CD4-positive, alpha-beta memory T cell (primary cell): ENCODE data around the gene TFAP2B. TPM values are rescaled to one million over a fixed set of nuclear protein-coding genes. Genes with fewer than 3 reads are reported as not detected.

ENCODE experiments used
- CTCF ChIA-PET: fragments of 350-600 bp; sonication (Branson Sonifier 250); formaldehyde crosslinking; loops from one replicate; lab custom pipeline; 2021; ENCODE audit warnings: inconsistent platforms; ENCODE audit not compliant: partially characterized antibody; lab: Charles Lee
- POLR2A ChIA-PET: fragments of 350-600 bp; sonication (Branson Sonifier 250); formaldehyde crosslinking; loops from one replicate; lab custom pipeline; 2021; ENCODE audit not compliant: partially characterized antibody; lab: Charles Lee
- DNase-seq, 5 donors: peaks; one replicate each; pipeline versions ENCODE4 v3.0.0 to v3.0.0-alpha.2; 2020 to 2022; ENCODE audit warnings: mixed read lengths in 1 of 5
- H3K27ac ChIP-seq: one replicate; pipeline ENCODE4 v1.7.0; 2013; ENCODE audit warnings: low read depth, low read length
- H3K27me3 ChIP-seq: 2 replicates; pipeline ENCODE4 v1.7.0; 2013; ENCODE audit warnings: mild to moderate bottlenecking, low read length, moderate library complexity; ENCODE audit not compliant: insufficient read depth
- H3K36me3 ChIP-seq: 2 replicates; pipeline ENCODE4 v1.7.0; 2013; ENCODE audit warnings: mild to moderate bottlenecking, low read length, moderate library complexity; ENCODE audit not compliant: insufficient read depth
- H3K4me1 ChIP-seq: 2 replicates; pipeline ENCODE4 v1.7.0; 2013; ENCODE audit warnings: mild to moderate bottlenecking, low read length, moderate library complexity; ENCODE audit not compliant: insufficient read depth
- H3K4me3 ChIP-seq, 2 donors: one replicate each; pipeline ENCODE4 v1.7.0; 2013; ENCODE audit warnings: low read length in 2 of 2, mild to moderate bottlenecking in 1 of 2
- H3K9me3 ChIP-seq, 2 donors: one replicate each; pipeline ENCODE4 v1.7.0; 2013; ENCODE audit warnings: low read length in 2 of 2, control low read depth in 1 of 2; ENCODE audit not compliant: control insufficient read depth in 1 of 2
- H3K27ac Mint-ChIP-seq, 7 donors: one replicate each; pipeline ENCODE4 v1.8.0; 2020 to 2021; ENCODE audit warnings: mixed read lengths in 7 of 7, mild to moderate bottlenecking in 6 of 7, inconsistent platforms in 3 of 7, moderate library complexity in 3 of 7
- H3K27me3 Mint-ChIP-seq, 2 donors: one replicate each; pipeline ENCODE4 v1.8.0; 2020 to 2021; ENCODE audit warnings: mixed read lengths in 2 of 2
- H3K36me3 Mint-ChIP-seq, 2 donors: one replicate each; pipeline ENCODE4 v1.8.0; 2020 to 2021; ENCODE audit warnings: mixed read lengths in 2 of 2, inconsistent platforms in 1 of 2, mild to moderate bottlenecking in 1 of 2
- H3K4me1 Mint-ChIP-seq, 4 donors: one replicate each; pipeline ENCODE4 v1.8.0; 2020 to 2021; ENCODE audit warnings: mixed read lengths in 4 of 4, mild to moderate bottlenecking in 1 of 4
- H3K4me3 Mint-ChIP-seq, 8 donors: one replicate each; pipeline ENCODE4 v1.8.0; 2020 to 2021; ENCODE audit warnings: mixed read lengths in 8 of 8, mild to moderate bottlenecking in 7 of 8, moderate library complexity in 6 of 8, inconsistent platforms in 3 of 8
- H3K9me3 Mint-ChIP-seq, 8 donors: one replicate each; pipeline ENCODE4 v1.8.0; 2020 to 2021; ENCODE audit warnings: mixed read lengths in 8 of 8, mild to moderate bottlenecking in 5 of 8, inconsistent platforms in 3 of 8, moderate library complexity in 1 of 8
- intact Hi-C: fragments of 100-400 bp; cut with micrococcal nuclease; formaldehyde crosslinking; loops from one replicate; pipeline ENCODE4 v1.15.1; 2023
- polyA plus RNA-seq, 2 donors: library from polyadenylated mRNA; unstranded; fragments of 300-500 nt; fragmentation: Illumina TruSeq; gene quantifications; one replicate each; pipeline ENCODE4 v1.2.3, GENCODE V29; 2021
- total RNA-seq, 2 experiments: library from RNA; stranded (reverse); gene quantifications; one replicate each; pipeline ENCODE4 v1.2.3, GENCODE V29; 2021

TFAP2B gene
- total and polyA plus RNA-seq, 4 experiments from 2014 or later = not detected

- no peak for DNase-seq
- H3K27ac ChIP-seq = no peak overlapping the region
- H3K4me1 Mint-ChIP-seq = no peaks in the 10 kb centered on the region
- H3K36me3 ChIP-seq = no peaks in the 10 kb centered on the region
- no peaks in the 10 kb centered on the region for H3K27me3 Mint-ChIP-seq
- ChIA-PET POLR2A (no interaction called here), CTCF (no interaction called here)
- H3K4me3 Mint-ChIP-seq = no peak overlapping the region
- H3K27ac Mint-ChIP-seq = no peak overlapping the region
- H3K9me3 Mint-ChIP-seq = no peaks in the 10 kb centered on the region
- H3K9me3 ChIP-seq = no peaks in the 10 kb centered on the region
- H3K4me1 ChIP-seq = no peaks in the 10 kb centered on the region
- no peaks in the 10 kb centered on the region for H3K27me3 ChIP-seq
- no peaks in the 10 kb centered on the region for H3K36me3 Mint-ChIP-seq
- H3K4me3 ChIP-seq = no peak overlapping the region
- intact Hi-C loops = no loop called here
These were observed 45.9 kb downstream of the TFAP2B start for GRCh38 chr6:50864601-50865000.

- H3K36me3 ChIP-seq = no peaks in the 10 kb centered on the region
- DNase-seq = no peak
- no peak overlapping the region for H3K27ac ChIP-seq
- H3K27ac Mint-ChIP-seq = no peak overlapping the region
- H3K4me1 ChIP-seq = no peaks in the 10 kb centered on the region
- POLR2A ChIA-PET = no interaction called here
- H3K9me3 ChIP-seq = no peaks in the 10 kb centered on the region
- H3K4me3 Mint-ChIP-seq = no peak overlapping the region
- CTCF ChIA-PET = no interaction called here
- H3K4me3 ChIP-seq = no peak overlapping the region
- no peaks in the 10 kb centered on the region for H3K36me3 Mint-ChIP-seq
- H3K9me3 Mint-ChIP-seq = no peaks in the 10 kb centered on the region
- H3K4me1 Mint-ChIP-seq = no peaks in the 10 kb centered on the region
- H3K27me3 ChIP-seq = no peaks in the 10 kb centered on the region
- H3K27me3 Mint-ChIP-seq = no peaks in the 10 kb centered on the region
- intact Hi-C loops = no loop called here
These were observed 49.8 kb downstream of the TFAP2B start for GRCh38 chr6:50868466-50868865.

GRCh38 chr6:50873167-50873566 lies 54.5 kb downstream of the TFAP2B start:
- Histone ChIP-seq H3K27ac (no peak overlapping the region), H3K4me1 (no peaks in the 10 kb centered on the region), H3K36me3 (no peaks in the 10 kb centered on the region), H3K9me3 (no peaks in the 10 kb centered on the region), H3K27me3 (no peaks in the 10 kb centered on the region), H3K4me3 (no peak overlapping the region)
- CTCF ChIA-PET = no interaction called here
- intact Hi-C loops = no loop called here
- Mint-ChIP-seq H3K27ac (no peak overlapping the region), H3K9me3 (peaks cover 0 to 5% (median 0%) of the 10 kb centered on the region in 8 donors), H3K36me3 (no peaks in the 10 kb centered on the region), H3K4me3 (no peak overlapping the region), H3K27me3 (no peaks in the 10 kb centered on the region), H3K4me1 (no peaks in the 10 kb centered on the region)
- POLR2A ChIA-PET = no interaction called here
- no peak for DNase-seq

DNA sequence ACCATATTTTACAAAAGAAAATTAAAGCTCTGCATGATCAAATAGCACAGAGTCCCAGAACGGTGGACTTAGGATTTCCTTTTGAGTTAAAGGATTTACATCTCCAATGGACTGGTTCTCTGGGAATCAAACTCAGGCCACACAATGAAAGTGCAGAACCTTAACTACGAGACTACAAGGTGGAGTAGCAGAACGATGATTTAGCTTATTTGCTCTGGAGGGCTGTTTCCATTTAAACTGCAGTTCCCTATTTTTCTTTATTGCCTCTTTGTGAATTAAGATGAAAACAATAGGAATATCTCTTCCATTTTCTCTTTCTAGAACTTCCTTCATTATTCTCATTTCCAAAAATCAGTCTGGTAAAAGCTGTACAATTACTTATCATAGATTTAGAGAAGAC lies 65.7 kb downstream of the TFAP2B start:
- Histone ChIP-seq H3K4me1 (no peaks in the 10 kb centered on the region), H3K27me3 (no peaks in the 10 kb centered on the region), H3K27ac (no peak overlapping the region), H3K4me3 (no peak overlapping the region), H3K36me3 (no peaks in the 10 kb centered on the region), H3K9me3 (no peaks in the 10 kb centered on the region)
- intact Hi-C loops = no loop called here
- H3K27me3 Mint-ChIP-seq = no peaks in the 10 kb centered on the region
- H3K27ac Mint-ChIP-seq = no peak overlapping the region
- no peak for DNase-seq
- H3K4me1 Mint-ChIP-seq = no peaks in the 10 kb centered on the region
- POLR2A ChIA-PET = no interaction called here
- no peaks in the 10 kb centered on the region for H3K36me3 Mint-ChIP-seq
- CTCF ChIA-PET = no interaction called here
- H3K9me3 Mint-ChIP-seq = peaks cover 0 to 6% (median under 1%) of the 10 kb centered on the region in 8 donors
- no peak overlapping the region for H3K4me3 Mint-ChIP-seq

GRCh38 chr6:50887112-50887511 lies 68.4 kb downstream of the TFAP2B start:
- Mint-ChIP-seq H3K4me1 (no peaks in the 10 kb centered on the region), H3K27ac (no peak overlapping the region), H3K4me3 (no peak overlapping the region), H3K9me3 (peaks cover 0 to 6% (median 0%) of the 10 kb centered on the region in 8 donors), H3K27me3 (no peaks in the 10 kb centered on the region), H3K36me3 (no peaks in the 10 kb centered on the region)
- no peaks in the 10 kb centered on the region for H3K4me1 ChIP-seq
- no peak for DNase-seq
- intact Hi-C loops = no loop called here
- no peaks in the 10 kb centered on the region for H3K27me3 ChIP-seq
- H3K27ac ChIP-seq = no peak overlapping the region
- no peaks in the 10 kb centered on the region for H3K9me3 ChIP-seq
- no peaks in the 10 kb centered on the region for H3K36me3 ChIP-seq
- CTCF ChIA-PET = no interaction called here
- POLR2A ChIA-PET = no interaction called here
- H3K4me3 ChIP-seq = no peak overlapping the region

DNA sequence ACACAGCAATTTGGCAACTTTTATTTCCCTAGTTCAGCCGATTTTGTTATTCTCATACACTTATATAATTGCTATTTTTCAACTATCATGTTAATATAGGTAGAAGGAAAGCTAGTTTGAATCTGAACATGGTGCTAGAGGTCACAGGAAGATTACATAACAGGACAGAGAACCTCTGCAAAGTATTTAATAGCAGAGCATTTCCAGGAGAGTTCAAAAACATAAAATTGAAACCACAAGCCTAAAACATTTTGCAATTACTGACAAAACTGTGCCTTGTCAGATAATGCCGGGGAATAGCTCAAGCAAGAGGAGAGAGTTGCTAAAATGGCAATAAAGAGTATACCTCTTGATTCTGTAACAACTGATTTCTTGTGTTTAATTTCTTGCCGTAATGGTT lies 70.8 kb downstream of the TFAP2B start:
- Mint-ChIP-seq H3K36me3 (no peaks in the 10 kb centered on the region), H3K9me3 (no peaks in the 10 kb centered on the region), H3K27ac (no peak overlapping the region), H3K27me3 (no peaks in the 10 kb centered on the region), H3K4me3 (no peak overlapping the region), H3K4me1 (no peaks in the 10 kb centered on the region)
- Histone ChIP-seq H3K4me3 (no peak overlapping the region), H3K27me3 (no peaks in the 10 kb centered on the region), H3K27ac (no peak overlapping the region), H3K36me3 (no peaks in the 10 kb centered on the region), H3K9me3 (no peaks in the 10 kb centered on the region), H3K4me1 (no peaks in the 10 kb centered on the region)
- intact Hi-C loops = no loop called here
- no peak for DNase-seq
- ChIA-PET POLR2A (no interaction called here), CTCF (no interaction called here)

DNA sequence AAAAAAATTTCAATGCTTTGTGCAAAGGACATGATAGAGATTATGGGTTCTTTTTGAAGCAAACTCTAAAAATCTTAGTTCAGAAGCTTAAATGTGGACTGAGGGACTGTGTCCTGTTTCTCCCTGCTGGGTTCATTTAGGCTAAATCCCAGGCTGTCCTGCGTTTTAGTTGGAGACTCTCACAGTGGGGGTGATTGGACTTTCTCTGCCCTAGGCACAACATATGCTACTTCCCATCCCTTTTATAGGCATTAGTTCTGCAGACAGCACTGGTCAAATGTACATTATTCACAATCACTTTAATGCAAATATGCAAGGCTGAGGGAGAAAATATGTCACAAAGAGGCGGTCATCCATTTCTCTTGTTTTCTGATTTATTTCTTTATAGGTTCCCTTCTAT lies 71.3 kb downstream of the TFAP2B start:
- POLR2A ChIA-PET = no interaction called here

GRCh38 chr6:50890579-50890978 lies 71.9 kb downstream of the TFAP2B start:
- H3K4me1 Mint-ChIP-seq = no peaks in the 10 kb centered on the region
- Histone ChIP-seq H3K4me1 (no peaks in the 10 kb centered on the region), H3K27me3 (no peaks in the 10 kb centered on the region), H3K36me3 (no peaks in the 10 kb centered on the region), H3K9me3 (no peaks in the 10 kb centered on the region), H3K4me3 (no peak overlapping the region), H3K27ac (no peak overlapping the region)
- DNase-seq = no peak
- H3K9me3 Mint-ChIP-seq = peaks cover 0 to 2% (median 0%) of the 10 kb centered on the region in 8 donors
- no peak overlapping the region for H3K4me3 Mint-ChIP-seq
- CTCF ChIA-PET = no interaction called here
- intact Hi-C loops = no loop called here
- H3K27me3 Mint-ChIP-seq = no peaks in the 10 kb centered on the region
- H3K36me3 Mint-ChIP-seq = no peaks in the 10 kb centered on the region
- POLR2A ChIA-PET = no interaction called here
- no peak overlapping the region for H3K27ac Mint-ChIP-seq

More for the DNA sequence above, 71.3 kb downstream of the TFAP2B start:
- peaks cover 0 to under 1% (median 0%) of the 10 kb centered on the region in 8 donors for H3K9me3 Mint-ChIP-seq
- H3K27me3 ChIP-seq = no peaks in the 10 kb centered on the region
- no peak overlapping the region for H3K4me3 Mint-ChIP-seq
- DNase-seq = no peak
- intact Hi-C loops = no loop called here
- no peaks in the 10 kb centered on the region for H3K27me3 Mint-ChIP-seq
- no peak overlapping the region for H3K27ac Mint-ChIP-seq
- H3K27ac ChIP-seq = no peak overlapping the region
- H3K4me1 ChIP-seq = no peaks in the 10 kb centered on the region
- CTCF ChIA-PET = no interaction called here
- H3K9me3 ChIP-seq = no peaks in the 10 kb centered on the region
- no peaks in the 10 kb centered on the region for H3K4me1 Mint-ChIP-seq
- no peaks in the 10 kb centered on the region for H3K36me3 ChIP-seq
- H3K4me3 ChIP-seq = no peak overlapping the region
- H3K36me3 Mint-ChIP-seq = no peaks in the 10 kb centered on the region
